ENCODE results near the gene EPHA3. TPM values are rescaled to one million over a fixed set of nuclear protein-coding genes. Genes with fewer than 3 reads are reported as not detected.

The EPHA3 gene
- total and polyA plus RNA-seq, 12 donors, result 1.3 to 7.5 (median 4.4) TPM

DNA sequence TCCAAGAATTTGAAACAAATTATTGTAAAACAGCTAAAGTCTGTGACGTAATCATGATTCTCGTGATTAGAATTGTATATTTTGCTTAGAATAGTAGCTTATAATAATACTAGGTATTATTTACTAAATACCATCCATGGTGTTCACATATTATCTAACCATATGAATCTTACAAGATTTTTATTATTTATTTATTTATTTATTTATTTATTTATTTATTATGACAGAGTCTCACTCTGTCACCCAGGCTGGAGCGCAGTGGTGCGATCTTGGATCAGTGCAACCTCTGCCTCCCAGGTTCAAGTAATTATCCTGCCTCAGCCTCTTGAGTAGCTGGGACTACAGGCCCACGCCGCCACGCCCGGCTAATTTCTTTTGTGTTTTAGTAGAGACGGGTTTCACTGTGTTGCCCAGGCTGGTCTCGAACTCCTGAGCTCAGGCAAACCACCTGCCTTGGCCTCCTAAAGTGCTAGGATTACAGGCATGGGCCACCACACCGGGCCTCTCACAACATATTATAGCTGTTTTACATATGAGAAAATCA lies 173.5 kb downstream of the EPHA3 start:
- 96 to 98% methylated on average over 11 of the region's 11 CpGs for WGBS, 2 donors
- Histone ChIP-seq H3K27me3 (no peaks in the 10 kb centered on the region), H3K9me3 (no peaks in the 10 kb centered on the region), H3K4me3 (no peak overlapping the region), H3K4me1 (no peaks in the 10 kb centered on the region), H3K36me3 (no peaks in the 10 kb centered on the region), H3K27ac (no peak overlapping the region)
- DNase-seq, result no peak
- intact Hi-C loops (cut with DNase I), result no loop called here
- no peak for ATAC-seq
- TF ChIP-seq, protein P1, sequence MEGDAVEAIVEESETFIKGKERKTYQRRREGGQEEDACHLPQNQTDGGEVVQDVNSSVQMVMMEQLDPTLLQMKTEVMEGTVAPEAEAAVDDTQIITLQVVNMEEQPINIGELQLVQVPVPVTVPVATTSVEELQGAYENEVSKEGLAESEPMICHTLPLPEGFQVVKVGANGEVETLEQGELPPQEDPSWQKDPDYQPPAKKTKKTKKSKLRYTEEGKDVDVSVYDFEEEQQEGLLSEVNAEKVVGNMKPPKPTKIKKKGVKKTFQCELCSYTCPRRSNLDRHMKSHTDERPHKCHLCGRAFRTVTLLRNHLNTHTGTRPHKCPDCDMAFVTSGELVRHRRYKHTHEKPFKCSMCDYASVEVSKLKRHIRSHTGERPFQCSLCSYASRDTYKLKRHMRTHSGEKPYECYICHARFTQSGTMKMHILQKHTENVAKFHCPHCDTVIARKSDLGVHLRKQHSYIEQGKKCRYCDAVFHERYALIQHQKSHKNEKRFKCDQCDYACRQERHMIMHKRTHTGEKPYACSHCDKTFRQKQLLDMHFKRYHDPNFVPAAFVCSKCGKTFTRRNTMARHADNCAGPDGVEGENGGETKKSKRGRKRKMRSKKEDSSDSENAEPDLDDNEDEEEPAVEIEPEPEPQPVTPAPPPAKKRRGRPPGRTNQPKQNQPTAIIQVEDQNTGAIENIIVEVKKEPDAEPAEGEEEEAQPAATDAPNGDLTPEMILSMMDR (IDR thresholded peaks at IDR 0.05), result no peak

DNA sequence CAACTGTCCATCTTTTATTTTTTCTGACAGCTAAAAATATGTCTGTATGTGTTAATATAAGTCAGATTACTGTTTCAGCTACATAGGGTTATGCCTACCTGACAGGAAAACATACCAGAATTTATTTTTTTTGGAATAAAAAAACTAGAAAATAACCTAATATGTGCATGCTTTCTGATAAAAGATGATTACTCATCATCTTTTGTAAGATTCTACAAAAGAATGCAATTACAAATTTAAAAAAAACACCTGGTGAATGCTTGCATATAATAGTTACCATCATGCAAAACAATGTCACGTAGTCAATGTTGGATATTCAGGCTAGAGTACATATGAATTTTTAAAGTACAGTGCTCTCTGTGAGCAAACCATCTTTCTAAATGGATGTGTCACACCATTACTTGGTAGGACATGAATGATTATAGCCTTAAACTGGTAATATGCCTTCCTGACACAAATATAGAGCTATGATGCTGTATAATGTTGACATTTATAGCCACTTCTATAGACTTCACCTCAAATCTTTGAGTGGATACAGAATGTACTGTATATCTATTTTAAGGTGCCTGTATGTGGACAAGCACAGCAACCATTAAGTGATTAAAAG lies 180.6 kb downstream of the EPHA3 start:
- DNase-seq (no peak), ATAC-seq (no peak)
- TF ChIP-seq, protein P1 (IDR thresholded peaks at IDR 0.05), result no peak
- intact Hi-C loops (cut with DNase I), result no loop called here
- no peaks in the 10 kb centered on the region for H3K27me3 ChIP-seq
- no peak overlapping the region for H3K27ac ChIP-seq
- no peaks in the 10 kb centered on the region for H3K36me3 ChIP-seq
- 95 to 96% methylated on average over 1 of the region's 1 CpG for WGBS, 2 donors
- H3K4me1 ChIP-seq, result no peaks in the 10 kb centered on the region
- no peak overlapping the region for H3K4me3 ChIP-seq
- peaks cover 0 to 9% (median 0%) of the 10 kb centered on the region in 11 donors for H3K9me3 ChIP-seq

DNA sequence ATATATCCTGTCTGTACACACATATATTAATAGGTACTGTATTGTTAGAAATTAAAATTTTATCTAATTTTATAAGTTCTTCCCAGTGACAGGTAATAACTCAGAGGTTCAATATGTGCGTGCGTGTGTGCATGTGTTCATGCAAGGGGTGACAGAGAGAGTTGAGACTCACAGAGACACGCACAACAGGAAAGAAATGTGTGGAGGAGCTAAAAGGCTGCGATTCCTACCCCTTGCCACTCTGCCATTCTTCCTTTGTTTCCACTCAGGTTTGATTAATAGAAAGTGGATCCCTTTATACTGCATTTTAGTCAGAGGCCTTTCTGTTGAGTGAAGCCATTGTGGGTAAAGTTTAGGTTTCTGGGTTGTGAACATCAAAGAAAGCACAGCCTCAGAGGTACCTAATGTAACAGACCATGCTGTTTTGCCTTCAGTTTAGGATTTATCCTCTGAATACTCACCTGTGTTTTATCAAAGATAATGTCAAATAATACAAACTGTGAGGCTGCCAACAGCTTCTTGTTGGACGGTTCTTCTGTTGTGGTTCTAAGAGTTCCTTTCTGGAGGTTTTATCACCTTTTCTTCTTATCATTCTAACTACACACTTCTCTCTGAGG lies 182.3 kb downstream of the EPHA3 start:
- peaks cover 0 to 14% (median 0%) of the 10 kb centered on the region in 11 donors for H3K9me3 ChIP-seq

DNA sequence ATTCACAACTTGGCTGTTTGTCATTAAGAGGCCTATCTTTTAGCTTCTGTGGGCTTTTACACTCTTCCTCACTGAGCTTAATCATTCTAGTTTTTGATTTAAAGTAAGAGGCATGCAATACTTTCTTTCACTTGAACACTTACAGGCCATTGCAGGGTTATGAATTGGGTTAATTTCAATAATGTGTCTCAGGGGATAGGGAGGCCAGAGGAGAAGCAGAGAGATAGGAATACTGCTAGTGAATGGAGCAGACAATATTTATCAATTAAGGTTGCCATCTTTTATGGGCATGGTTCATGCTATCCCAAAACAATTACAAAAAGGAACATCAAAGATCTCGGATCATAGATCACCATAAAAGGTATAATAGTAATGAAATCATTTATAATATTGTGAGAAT lies 189.8 kb downstream of the EPHA3 start:
- H3K4me3 ChIP-seq, result no peak overlapping the region
- H3K27me3 ChIP-seq, result no peaks in the 10 kb centered on the region
- H3K27ac ChIP-seq, result no peak overlapping the region
- H3K36me3 ChIP-seq, result no peaks in the 10 kb centered on the region
- H3K9me3 ChIP-seq, result peaks cover 0 to 14% (median 0%) of the 10 kb centered on the region in 11 donors
- TF ChIP-seq, protein P1 (IDR thresholded peaks at IDR 0.05), result no peak
- ATAC-seq, result no peak
- DNase-seq, result no peak
- WGBS, 2 donors, result 93% methylated on average over 1 of the region's 1 CpG
- intact Hi-C loops (cut with DNase I), result no loop called here
- peaks cover 0 to 7% (median 0%) of the 10 kb centered on the region in 9 donors for H3K4me1 ChIP-seq

More for the DNA sequence above, 182.3 kb downstream of the EPHA3 start:
- no peak overlapping the region for H3K4me3 ChIP-seq
- H3K27me3 ChIP-seq, result no peaks in the 10 kb centered on the region
- 83 to 84% methylated on average over 5 of the region's 5 CpGs for WGBS, 2 donors
- TF ChIP-seq, protein P1 (IDR thresholded peaks at IDR 0.05), result no peak
- no peak for ATAC-seq
- H3K4me1 ChIP-seq, result no peaks in the 10 kb centered on the region
- H3K27ac ChIP-seq, result no peak overlapping the region
- DNase-seq, result no peak
- no peaks in the 10 kb centered on the region for H3K36me3 ChIP-seq
- intact Hi-C loops (cut with DNase I), result no loop called here
